Measurements from ENCODE around the gene ABCG1.
A peak's percentile ranks its signal among the peaks of the same experiment; 100 is the strongest.

The ABCG1 gene

GRCh38 chr21:42222821-42223390 lies 4.0 kb downstream of the ABCG1 start:
- ChIA-PET CTCF (no interaction called here), POLR2A (no interaction called here)
- no peak for DNase-seq (ENCODE audit: extremely low spot score)
- TF ChIP-seq FOXA1 (IDR thresholded peaks at IDR 0.05) (no peak), ELF4 (IDR thresholded peaks at IDR 0.05) (no peak), L3MBTL2 (conservative IDR thresholded peaks at IDR 0.05) (no peak), SP1 (IDR thresholded peaks at IDR 0.05) (no peak), ZNF384 (IDR thresholded peaks at IDR 0.05) (no peak), ARNT (IDR thresholded peaks at IDR 0.05) (no peak), LEF1 (IDR thresholded peaks at IDR 0.05; ENCODE audit: borderline replicate concordance) (no peak), PKNOX1 (IDR thresholded peaks at IDR 0.05) (no peak), SUZ12 (IDR thresholded peaks at IDR 0.05) (no peak), CTBP1 (IDR thresholded peaks at IDR 0.05; ENCODE audit: borderline replicate concordance) (no peak)

- CTCF ChIA-PET, result interaction anchor here (1.2 kb wide), 1 partner anchor 35 kb away, joined by 4 read pairs; no protein-coding TSS in a partner anchor
- DNase-seq (ENCODE audit: extremely low spot score), result no peak
- POLR2A ChIA-PET, result interaction anchor here (1.9 kb wide), 1 partner anchor 10 kb away, joined by 5 read pairs; no protein-coding TSS in a partner anchor
- no peak for TF ChIP-seq FOXM1 (IDR thresholded peaks at IDR 0.05; ENCODE audit: borderline replicate concordance)
- no peak for TF ChIP-seq ELF4 (IDR thresholded peaks at IDR 0.05)
- TF ChIP-seq LEF1 (IDR thresholded peaks at IDR 0.05; ENCODE audit: borderline replicate concordance), result no peak
- no peak for TF ChIP-seq FOXK2 (IDR thresholded peaks at IDR 0.05)
- no peak for TF ChIP-seq L3MBTL2 (conservative IDR thresholded peaks at IDR 0.05)
- no peak for TF ChIP-seq SUZ12 (IDR thresholded peaks at IDR 0.05)
- no peak for TF ChIP-seq BHLHE40 (IDR thresholded peaks at IDR 0.05; ENCODE audit: borderline replicate concordance)
- TF ChIP-seq NFRKB (IDR thresholded peaks at IDR 0.05), result no peak
Observed at GRCh38 chr21:42223826-42224575, 5.1 kb downstream of the ABCG1 start.

- no peak for DNase-seq (ENCODE audit: extremely low spot score)
- TF ChIP-seq FOXK2 (IDR thresholded peaks at IDR 0.05) (no peak), FOXM1 (IDR thresholded peaks at IDR 0.05; ENCODE audit: borderline replicate concordance) (no peak), CTBP1 (IDR thresholded peaks at IDR 0.05; ENCODE audit: borderline replicate concordance) (no peak), BHLHE40 (IDR thresholded peaks at IDR 0.05; ENCODE audit: borderline replicate concordance) (no peak)
- POLR2A ChIA-PET, result interaction anchor here (1.9 kb wide), 1 partner anchor 9 kb away, joined by 5 read pairs; no protein-coding TSS in a partner anchor
- CTCF ChIA-PET, result interaction anchor here (1.2 kb wide), 1 partner anchor 34 kb away, joined by 4 read pairs; no protein-coding TSS in a partner anchor
Observed at GRCh38 chr21:42225042-42225441, 6.1 kb downstream of the ABCG1 start.

- DNase-seq (ENCODE audit: extremely low spot score), result no peak
- CTCF ChIA-PET, result interaction anchor here (1.1 kb wide), 1 partner anchor 18 kb away, joined by 3 read pairs; no protein-coding TSS in a partner anchor
- POLR2A ChIA-PET, result interaction anchor here (1.9 kb wide), 1 partner anchor 9 kb away, joined by 5 read pairs; no protein-coding TSS in a partner anchor
- TF ChIP-seq FOXA1 (IDR thresholded peaks at IDR 0.05) (no peak), LEF1 (IDR thresholded peaks at IDR 0.05; ENCODE audit: borderline replicate concordance) (no peak), HDGF (IDR thresholded peaks at IDR 0.05; ENCODE audit: borderline replicate concordance) (no peak), CTBP1 (IDR thresholded peaks at IDR 0.05; ENCODE audit: borderline replicate concordance) (no peak), NFRKB (IDR thresholded peaks at IDR 0.05) (no peak), FOXK2 (IDR thresholded peaks at IDR 0.05) (no peak), ARNT (IDR thresholded peaks at IDR 0.05) (no peak), FOXM1 (IDR thresholded peaks at IDR 0.05; ENCODE audit: borderline replicate concordance) (no peak)
Observed at GRCh38 chr21:42225571-42226155, 6.7 kb downstream of the ABCG1 start.

- DNase-seq (ENCODE audit: extremely low spot score), result no peak
- TF ChIP-seq SP1 (IDR thresholded peaks at IDR 0.05), result no peak
- ChIA-PET POLR2A (no interaction called here), CTCF (interaction anchor here (0.6 to 0.9 kb wide), 2 partner anchors 98 to 1794 kb away, joined by 3 to 7 read pairs; no protein-coding TSS in a partner anchor)
Observed at GRCh38 chr21:42226626-42227025, 7.7 kb downstream of the ABCG1 start.

- DNase-seq (ENCODE audit: extremely low spot score), result no peak
- TF ChIP-seq HDGF (IDR thresholded peaks at IDR 0.05; ENCODE audit: borderline replicate concordance) (no peak), PKNOX1 (IDR thresholded peaks at IDR 0.05) (peak; percentile 74)
- CTCF ChIA-PET, result no interaction called here
- POLR2A ChIA-PET, result no interaction called here
Observed at GRCh38 chr21:42227909-42228708, 9.2 kb downstream of the ABCG1 start.

- CTCF ChIA-PET, result no interaction called here
- POLR2A ChIA-PET, result no interaction called here
- DNase-seq (ENCODE audit: extremely low spot score), result no peak
- TF ChIP-seq TARDBP (IDR thresholded peaks at IDR 0.05) (no peak), FOXK2 (IDR thresholded peaks at IDR 0.05) (no peak), ZNF384 (IDR thresholded peaks at IDR 0.05) (no peak), SUZ12 (IDR thresholded peaks at IDR 0.05) (no peak), NFRKB (IDR thresholded peaks at IDR 0.05) (no peak), PKNOX1 (IDR thresholded peaks at IDR 0.05) (no peak), BHLHE40 (IDR thresholded peaks at IDR 0.05; ENCODE audit: borderline replicate concordance) (no peak), ELF4 (IDR thresholded peaks at IDR 0.05) (no peak), FOXA1 (IDR thresholded peaks at IDR 0.05) (no peak), ARNT (IDR thresholded peaks at IDR 0.05) (no peak), CTBP1 (IDR thresholded peaks at IDR 0.05; ENCODE audit: borderline replicate concordance) (no peak), FOXM1 (IDR thresholded peaks at IDR 0.05; ENCODE audit: borderline replicate concordance) (no peak), L3MBTL2 (conservative IDR thresholded peaks at IDR 0.05) (no peak), SP1 (IDR thresholded peaks at IDR 0.05) (no peak), HDGF (IDR thresholded peaks at IDR 0.05; ENCODE audit: borderline replicate concordance) (no peak), LEF1 (IDR thresholded peaks at IDR 0.05; ENCODE audit: borderline replicate concordance) (no peak)
Observed at GRCh38 chr21:42228709-42229220, 9.8 kb downstream of the ABCG1 start.

Measured in HEK293T (cell line).